T-helper 1 cell treated with Interleukin-12 subunit alpha and Interleukin-12 subunit beta and Interleukin-4 antibody, amounts not matched to agents 30 μg/mL and 1 μg/mL, for 36 hours (primary cell): ENCODE data around the gene AARS2.
"Not testable (repeated sequence)": the region's sequence is repeated elsewhere in the genome, so short reads cannot be mapped to it uniquely, and the experiment has no call there.

Experiments used
- H3K27ac Mint-ChIP-seq: one replicate; pipeline ENCODE4 v1.8.0; 2021; ENCODE audit warnings: mild to moderate bottlenecking, mixed read lengths
- H3K27me3 Mint-ChIP-seq: one replicate; pipeline ENCODE4 v1.8.0; 2021; ENCODE audit warnings: low read depth, mixed read lengths
- H3K36me3 Mint-ChIP-seq: one replicate; pipeline ENCODE4 v1.8.0; 2021; ENCODE audit warnings: low read depth, mixed read lengths
- H3K4me1 Mint-ChIP-seq: one replicate; pipeline ENCODE4 v1.8.0; 2021; ENCODE audit warnings: low read depth, mixed read lengths
- H3K4me3 Mint-ChIP-seq: one replicate; pipeline ENCODE4 v1.8.0; 2021; ENCODE audit warnings: mild to moderate bottlenecking, moderate library complexity, mixed read lengths
- H3K9me3 Mint-ChIP-seq: one replicate; pipeline ENCODE4 v1.8.0; 2021; ENCODE audit warnings: mixed read lengths

The AARS2 gene

DNA sequence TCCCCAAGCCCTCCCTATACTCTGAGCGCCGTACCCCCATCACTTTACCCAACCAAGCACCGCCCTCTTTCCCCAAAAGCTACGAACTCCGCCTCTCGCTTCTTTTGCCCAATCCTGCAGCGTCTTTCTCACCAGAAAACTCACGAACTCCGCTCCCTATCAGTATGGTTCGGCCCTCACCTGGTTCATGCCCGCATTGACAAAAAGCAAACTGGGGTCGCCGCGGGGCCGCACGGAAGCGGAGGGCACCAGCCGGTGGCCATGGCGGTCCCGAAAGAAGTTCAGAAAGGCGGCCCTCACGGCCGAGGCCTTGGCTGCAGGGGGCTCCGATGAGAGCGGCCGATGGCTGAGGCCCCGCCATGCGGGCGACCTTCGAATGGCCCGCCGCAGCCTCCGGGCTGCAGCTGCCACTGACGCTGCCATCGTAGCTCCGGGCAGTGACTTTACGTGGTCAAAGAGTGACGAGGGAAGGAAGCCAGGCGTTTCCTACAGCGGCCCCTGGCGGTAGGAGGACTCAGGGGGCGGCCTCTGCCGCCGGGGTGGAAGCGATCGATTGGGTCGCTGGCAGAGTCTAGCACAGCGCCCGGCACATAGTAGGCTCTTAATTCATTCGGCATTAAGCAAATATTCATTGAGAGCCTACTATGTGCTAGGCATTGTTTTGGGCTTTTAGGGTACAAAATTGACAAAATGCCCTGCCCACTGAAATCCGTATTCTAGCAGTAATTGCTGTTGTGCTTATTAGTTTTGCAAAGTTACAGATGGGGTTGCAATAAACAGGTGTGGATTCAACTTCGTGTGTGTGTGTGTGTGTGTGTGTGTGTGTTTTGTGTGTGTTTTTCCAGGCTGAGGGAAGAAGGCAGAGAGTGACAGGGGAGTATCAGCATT, at the start of gene AARS2:
TSS of gene AARS2 (minus strand) at position 447 of the 888 bp plus-strand sequence. CDS start at position 423, 24 bp downstream.
- H3K9me3 Mint-ChIP-seq = no peaks in the 10 kb centered on the region
- H3K4me1 Mint-ChIP-seq = peaks cover 13% of the 10 kb centered on the region
- peak within 1 kb of the TSS; percentile 93 for H3K27ac Mint-ChIP-seq
- H3K36me3 Mint-ChIP-seq = peaks cover 15% of the 10 kb centered on the region
- peaks cover 7% of the 10 kb centered on the region for H3K27me3 Mint-ChIP-seq
- H3K4me3 Mint-ChIP-seq = peak within 1 kb of the TSS; percentile 97

DNA sequence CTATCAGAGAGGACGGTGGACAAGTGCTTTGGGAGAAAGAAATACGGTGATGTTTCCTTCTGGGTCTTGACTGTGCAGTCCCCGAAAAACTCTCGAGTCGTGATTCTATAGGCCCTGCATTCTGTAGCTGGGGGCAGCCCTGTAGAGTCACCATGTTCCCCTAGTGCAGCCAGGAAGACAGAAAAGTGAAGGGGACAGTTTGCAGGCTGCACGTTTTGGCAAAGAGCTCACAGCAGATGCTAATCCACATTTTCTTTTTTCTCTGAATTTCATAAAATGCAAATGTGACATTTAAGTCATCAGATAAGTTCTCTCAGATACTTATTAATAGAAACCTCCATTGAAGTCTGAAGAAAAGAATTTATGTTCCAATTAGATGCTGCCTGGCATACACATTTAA, 48.8 kb upstream of the AARS2 start:
- Mint-ChIP-seq H3K27ac (no peak overlapping the region), H3K4me3 (no peak overlapping the region), H3K4me1 (no peaks in the 10 kb centered on the region), H3K36me3 (no peaks in the 10 kb centered on the region), H3K27me3 (peaks cover 23% of the 10 kb centered on the region), H3K9me3 (no peaks in the 10 kb centered on the region)

- Mint-ChIP-seq H3K27me3 (peaks cover 33% of the 10 kb centered on the region), H3K4me1 (no peaks in the 10 kb centered on the region), H3K27ac (no peak overlapping the region), H3K36me3 (no peaks in the 10 kb centered on the region), H3K9me3 (no peaks in the 10 kb centered on the region), H3K4me3 (no peak overlapping the region)
Measured at GRCh38 chr6:44359973-44360372, 46.8 kb upstream of the AARS2 start.

- Mint-ChIP-seq H3K27ac (no peak overlapping the region), H3K36me3 (no peaks in the 10 kb centered on the region), H3K4me1 (no peaks in the 10 kb centered on the region), H3K9me3 (no peaks in the 10 kb centered on the region), H3K4me3 (no peak overlapping the region), H3K27me3 (peaks cover 29% of the 10 kb centered on the region)
Measured at GRCh38 chr6:44356487-44356886, 43.3 kb upstream of the AARS2 start.

- H3K27me3 Mint-ChIP-seq = peaks cover 26% of the 10 kb centered on the region
- no peak overlapping the region for H3K4me3 Mint-ChIP-seq
- H3K36me3 Mint-ChIP-seq = no peaks in the 10 kb centered on the region
- H3K4me1 Mint-ChIP-seq = no peaks in the 10 kb centered on the region
- no peak overlapping the region for H3K27ac Mint-ChIP-seq
- H3K9me3 Mint-ChIP-seq = no peaks in the 10 kb centered on the region
Measured at GRCh38 chr6:44355640-44356039, 42.5 kb upstream of the AARS2 start.

GRCh38 chr6:44353336-44353735, 40.2 kb upstream of the AARS2 start:
- no peaks in the 10 kb centered on the region for H3K4me1 Mint-ChIP-seq
- no peaks in the 10 kb centered on the region for H3K9me3 Mint-ChIP-seq
- H3K27ac Mint-ChIP-seq = no peak overlapping the region
- peaks cover 20% of the 10 kb centered on the region for H3K27me3 Mint-ChIP-seq
- H3K36me3 Mint-ChIP-seq = no peaks in the 10 kb centered on the region
- no peak overlapping the region for H3K4me3 Mint-ChIP-seq

DNA sequence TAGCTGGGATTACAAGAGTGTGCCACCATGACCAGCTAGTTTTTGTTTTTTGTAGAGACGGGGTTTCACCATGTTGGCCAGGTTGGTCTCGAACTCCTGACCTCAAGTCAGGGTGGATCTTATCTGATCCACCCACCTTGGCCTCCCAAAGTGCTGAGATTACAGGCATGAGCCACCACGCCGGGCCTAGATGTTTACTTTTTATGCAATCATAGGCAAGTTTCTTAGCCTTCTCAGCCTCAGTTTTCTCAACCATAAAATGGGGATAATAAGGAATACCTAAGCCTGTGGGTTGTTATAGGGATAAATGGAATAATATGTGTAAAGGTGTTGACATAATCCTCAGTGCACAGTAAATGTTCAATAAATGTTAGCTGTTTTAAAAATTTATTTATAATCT, 39.1 kb upstream of the AARS2 start:
- H3K36me3 Mint-ChIP-seq = no peaks in the 10 kb centered on the region
- no peak overlapping the region for H3K27ac Mint-ChIP-seq
- H3K27me3 Mint-ChIP-seq = peaks cover 18% of the 10 kb centered on the region
- H3K4me3 Mint-ChIP-seq = no peak overlapping the region
- no peaks in the 10 kb centered on the region for H3K9me3 Mint-ChIP-seq
- H3K4me1 Mint-ChIP-seq = no peaks in the 10 kb centered on the region

DNA sequence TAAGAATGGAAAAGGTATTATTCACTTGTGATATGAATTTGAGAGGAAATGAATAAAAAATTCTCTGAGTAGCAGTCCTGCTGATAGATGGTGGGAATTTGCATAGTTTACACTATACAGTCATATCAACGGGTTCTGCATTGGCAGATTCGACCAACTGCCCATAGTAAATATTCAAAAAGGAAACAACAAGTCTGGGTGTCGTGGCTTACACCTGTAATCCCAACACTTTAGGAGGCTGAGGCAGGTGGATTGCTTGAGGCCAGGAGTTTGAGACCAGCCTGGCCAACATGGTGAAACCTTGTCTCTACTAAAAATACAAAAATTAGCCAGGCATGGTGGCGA, 37.5 kb upstream of the AARS2 start:
- H3K27me3 Mint-ChIP-seq, H3K36me3 Mint-ChIP-seq, H3K4me1 Mint-ChIP-seq, H3K27ac Mint-ChIP-seq, H3K4me3 Mint-ChIP-seq, H3K9me3 Mint-ChIP-seq: not testable (repeated sequence)

- no peak overlapping the region for H3K4me3 Mint-ChIP-seq
- H3K4me1 Mint-ChIP-seq = no peaks in the 10 kb centered on the region
- no peak overlapping the region for H3K27ac Mint-ChIP-seq
Measured at GRCh38 chr6:44349904-44350649, 36.9 kb upstream of the AARS2 start.

GRCh38 chr6:44346818-44347217, 33.7 kb upstream of the AARS2 start:
- not testable (repeated sequence) for H3K27ac Mint-ChIP-seq, H3K4me1 Mint-ChIP-seq, H3K4me3 Mint-ChIP-seq, H3K9me3 Mint-ChIP-seq, H3K36me3 Mint-ChIP-seq
- H3K27me3 Mint-ChIP-seq = peaks cover 42% of the 10 kb centered on the region

More at GRCh38 chr6:44349904-44350649, 36.9 kb upstream of the AARS2 start:
- H3K9me3 Mint-ChIP-seq = no peaks in the 10 kb centered on the region
- no peaks in the 10 kb centered on the region for H3K36me3 Mint-ChIP-seq
- H3K27me3 Mint-ChIP-seq = peaks cover 11% of the 10 kb centered on the region

- Mint-ChIP-seq H3K4me1 (no peaks in the 10 kb centered on the region), H3K36me3 (no peaks in the 10 kb centered on the region), H3K27ac (no peak within 1 kb of the TSS), H3K4me3 (no peak within 1 kb of the TSS), H3K9me3 (no peaks in the 10 kb centered on the region), H3K27me3 (peaks cover 46% of the 10 kb centered on the region)
Measured at GRCh38 chr6:44342489-44342888, 29.3 kb upstream of the AARS2 start, which contains the start of gene SPATS1. Gene SPATS1, plus strand, starts transcription at chr6:44342650. Its CDS starts 446 bp downstream, at chr6:44343096.

DNA sequence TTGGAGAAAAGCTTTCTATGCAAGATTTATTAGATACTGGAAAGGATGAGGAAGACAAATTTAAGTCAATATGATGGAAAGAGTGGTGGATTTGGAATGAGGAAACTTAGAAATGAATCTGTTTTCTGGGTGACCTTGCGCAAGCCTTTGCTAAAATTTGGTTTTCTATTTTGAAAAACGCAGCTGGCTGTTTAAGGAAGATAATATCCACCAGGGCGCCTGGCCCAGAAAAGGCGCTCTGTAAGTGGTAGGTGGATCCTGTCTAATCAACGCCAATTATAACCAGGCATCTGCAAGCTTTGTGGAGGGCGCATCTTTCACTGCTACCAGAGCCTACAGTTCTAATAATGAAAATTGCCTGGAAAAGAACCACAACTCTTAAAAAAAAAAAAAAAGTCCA, 28.9 kb upstream of the AARS2 start:
- H3K36me3 Mint-ChIP-seq = no peaks in the 10 kb centered on the region
- H3K4me3 Mint-ChIP-seq = no peak overlapping the region
- no peaks in the 10 kb centered on the region for H3K9me3 Mint-ChIP-seq
- no peaks in the 10 kb centered on the region for H3K4me1 Mint-ChIP-seq
- H3K27me3 Mint-ChIP-seq = peaks cover 46% of the 10 kb centered on the region
- no peak overlapping the region for H3K27ac Mint-ChIP-seq

- Mint-ChIP-seq H3K4me3 (no peak overlapping the region), H3K4me1 (no peaks in the 10 kb centered on the region)
Measured at GRCh38 chr6:44341095-44341890, 28.1 kb upstream of the AARS2 start.

DNA sequence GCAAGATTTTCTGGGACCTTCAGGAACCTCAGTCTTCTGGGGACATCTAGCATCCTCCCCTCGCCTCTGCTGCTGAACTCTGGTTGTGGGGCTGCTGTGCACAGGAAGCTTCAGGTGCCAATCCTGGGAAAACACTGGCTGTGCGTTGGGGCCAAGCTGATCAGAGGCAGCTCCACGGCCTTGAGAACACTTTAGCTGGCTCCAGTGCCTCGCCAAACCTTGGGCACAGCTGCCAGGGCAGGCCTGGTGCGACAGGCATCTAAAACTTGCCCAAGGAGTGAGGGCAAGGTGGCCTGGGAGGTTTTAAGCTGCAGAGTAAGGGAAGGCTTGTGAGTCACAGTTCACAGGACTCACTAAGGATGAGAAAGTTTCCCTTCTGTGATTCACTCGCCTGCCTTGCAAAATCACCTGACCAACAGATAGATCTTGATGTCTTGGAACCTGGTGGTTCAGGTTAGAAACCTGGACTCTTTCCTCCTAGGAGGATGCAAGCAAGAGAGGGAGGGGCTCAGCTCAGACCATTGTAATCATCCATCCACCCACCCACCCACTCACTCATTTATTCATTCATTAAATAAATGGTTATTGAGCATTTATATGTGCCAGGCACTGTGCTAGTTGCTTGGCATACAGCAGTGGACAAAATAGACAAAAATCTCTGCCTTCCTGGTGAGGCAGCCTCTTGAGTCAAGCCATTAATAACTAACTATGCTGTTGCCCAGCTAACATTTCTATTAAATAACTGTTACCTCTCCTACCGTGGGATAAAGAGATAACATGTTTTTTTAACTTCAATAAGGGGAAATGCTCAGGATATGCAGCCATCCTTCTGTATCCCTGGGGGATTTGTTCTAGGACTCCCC, 26.8 kb upstream of the AARS2 start:
- Mint-ChIP-seq H3K4me1 (no peaks in the 10 kb centered on the region), H3K27ac (no peak overlapping the region), H3K36me3 (no peaks in the 10 kb centered on the region), H3K9me3 (no peaks in the 10 kb centered on the region), H3K27me3 (peaks cover 39% of the 10 kb centered on the region), H3K4me3 (no peak overlapping the region)

More at GRCh38 chr6:44341095-44341890, 28.1 kb upstream of the AARS2 start:
- no peaks in the 10 kb centered on the region for H3K9me3 Mint-ChIP-seq
- H3K27me3 Mint-ChIP-seq = peaks cover 46% of the 10 kb centered on the region
- H3K27ac Mint-ChIP-seq = no peak overlapping the region
- no peaks in the 10 kb centered on the region for H3K36me3 Mint-ChIP-seq
